Measurements from ENCODE around the gene SLC26A9. TPM values are rescaled to one million over a fixed set of nuclear protein-coding genes. Genes with fewer than 3 reads are reported as not detected.

SLC26A9 gene
- total and polyA plus RNA-seq, 2 experiments from 2014 or later, result not detected

DNA sequence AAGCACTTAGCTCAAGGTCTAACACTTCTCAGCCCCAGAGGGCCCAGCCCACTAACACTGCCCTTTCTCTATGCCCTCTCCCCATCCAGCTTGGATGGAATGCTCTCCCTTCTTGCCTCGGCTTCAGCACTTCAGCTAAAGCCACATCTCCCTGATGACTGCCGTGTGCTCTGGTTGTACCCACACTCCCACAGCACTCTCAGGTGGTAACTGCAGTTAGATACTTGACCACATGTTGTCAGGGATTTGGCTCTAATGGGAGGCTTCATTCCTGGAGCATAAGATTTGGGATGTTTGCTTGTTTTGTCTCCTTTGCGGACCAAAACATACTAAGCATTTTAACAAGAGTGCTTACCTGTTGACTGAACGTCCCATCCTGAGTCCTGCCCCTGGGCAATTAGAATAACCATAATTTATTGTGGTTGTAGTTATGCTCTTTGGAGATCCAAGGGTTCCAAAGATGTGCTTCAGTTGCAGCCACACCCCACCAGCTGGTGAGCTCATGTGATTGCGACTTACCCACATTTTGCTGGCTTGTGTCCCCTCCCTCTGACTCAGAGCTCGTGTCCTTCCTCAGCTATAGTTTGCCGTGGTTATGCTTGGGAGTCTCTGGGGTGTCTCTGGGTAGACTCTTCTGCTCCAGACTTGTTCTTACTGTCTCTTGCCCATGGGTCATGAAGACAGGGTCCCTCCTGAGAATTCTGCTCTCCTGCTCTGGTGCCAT lies 7.7 kb upstream of the SLC26A9 start:
- no peaks in the 10 kb centered on the region for H3K79me2 ChIP-seq (replicated peaks; ENCODE audit: insufficient read depth)
- peaks cover 3% of the 10 kb centered on the region; the same call in 1 of the 2 replicates for H3K4me1 ChIP-seq (ENCODE audit: insufficient read depth)
- no peak for TF ChIP-seq JUNB (IDR thresholded peaks at IDR 0.05; ENCODE audit: unreplicated experiment)
- TF ChIP-seq, protein P1, sequence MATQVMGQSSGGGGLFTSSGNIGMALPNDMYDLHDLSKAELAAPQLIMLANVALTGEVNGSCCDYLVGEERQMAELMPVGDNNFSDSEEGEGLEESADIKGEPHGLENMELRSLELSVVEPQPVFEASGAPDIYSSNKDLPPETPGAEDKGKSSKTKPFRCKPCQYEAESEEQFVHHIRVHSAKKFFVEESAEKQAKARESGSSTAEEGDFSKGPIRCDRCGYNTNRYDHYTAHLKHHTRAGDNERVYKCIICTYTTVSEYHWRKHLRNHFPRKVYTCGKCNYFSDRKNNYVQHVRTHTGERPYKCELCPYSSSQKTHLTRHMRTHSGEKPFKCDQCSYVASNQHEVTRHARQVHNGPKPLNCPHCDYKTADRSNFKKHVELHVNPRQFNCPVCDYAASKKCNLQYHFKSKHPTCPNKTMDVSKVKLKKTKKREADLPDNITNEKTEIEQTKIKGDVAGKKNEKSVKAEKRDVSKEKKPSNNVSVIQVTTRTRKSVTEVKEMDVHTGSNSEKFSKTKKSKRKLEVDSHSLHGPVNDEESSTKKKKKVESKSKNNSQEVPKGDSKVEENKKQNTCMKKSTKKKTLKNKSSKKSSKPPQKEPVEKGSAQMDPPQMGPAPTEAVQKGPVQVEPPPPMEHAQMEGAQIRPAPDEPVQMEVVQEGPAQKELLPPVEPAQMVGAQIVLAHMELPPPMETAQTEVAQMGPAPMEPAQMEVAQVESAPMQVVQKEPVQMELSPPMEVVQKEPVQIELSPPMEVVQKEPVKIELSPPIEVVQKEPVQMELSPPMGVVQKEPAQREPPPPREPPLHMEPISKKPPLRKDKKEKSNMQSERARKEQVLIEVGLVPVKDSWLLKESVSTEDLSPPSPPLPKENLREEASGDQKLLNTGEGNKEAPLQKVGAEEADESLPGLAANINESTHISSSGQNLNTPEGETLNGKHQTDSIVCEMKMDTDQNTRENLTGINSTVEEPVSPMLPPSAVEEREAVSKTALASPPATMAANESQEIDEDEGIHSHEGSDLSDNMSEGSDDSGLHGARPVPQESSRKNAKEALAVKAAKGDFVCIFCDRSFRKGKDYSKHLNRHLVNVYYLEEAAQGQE (IDR thresholded peaks at IDR 0.05; ENCODE audit: unreplicated experiment), result no peak
- no peak for TF ChIP-seq POLR2AphosphoS5 (IDR thresholded peaks at IDR 0.05; ENCODE audit: low read depth)
- TF ChIP-seq EZH2phosphoT487 (IDR thresholded peaks at IDR 0.05; ENCODE audit: unreplicated experiment), result no peak
- TF ChIP-seq ZNF462 (CRISPR knock-in tag; IDR thresholded peaks at IDR 0.05), result no peak
- TF ChIP-seq, protein P2, sequence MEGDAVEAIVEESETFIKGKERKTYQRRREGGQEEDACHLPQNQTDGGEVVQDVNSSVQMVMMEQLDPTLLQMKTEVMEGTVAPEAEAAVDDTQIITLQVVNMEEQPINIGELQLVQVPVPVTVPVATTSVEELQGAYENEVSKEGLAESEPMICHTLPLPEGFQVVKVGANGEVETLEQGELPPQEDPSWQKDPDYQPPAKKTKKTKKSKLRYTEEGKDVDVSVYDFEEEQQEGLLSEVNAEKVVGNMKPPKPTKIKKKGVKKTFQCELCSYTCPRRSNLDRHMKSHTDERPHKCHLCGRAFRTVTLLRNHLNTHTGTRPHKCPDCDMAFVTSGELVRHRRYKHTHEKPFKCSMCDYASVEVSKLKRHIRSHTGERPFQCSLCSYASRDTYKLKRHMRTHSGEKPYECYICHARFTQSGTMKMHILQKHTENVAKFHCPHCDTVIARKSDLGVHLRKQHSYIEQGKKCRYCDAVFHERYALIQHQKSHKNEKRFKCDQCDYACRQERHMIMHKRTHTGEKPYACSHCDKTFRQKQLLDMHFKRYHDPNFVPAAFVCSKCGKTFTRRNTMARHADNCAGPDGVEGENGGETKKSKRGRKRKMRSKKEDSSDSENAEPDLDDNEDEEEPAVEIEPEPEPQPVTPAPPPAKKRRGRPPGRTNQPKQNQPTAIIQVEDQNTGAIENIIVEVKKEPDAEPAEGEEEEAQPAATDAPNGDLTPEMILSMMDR (conservative IDR thresholded peaks at IDR 0.05; ENCODE audit: low read depth in 2 of 2), result no peak
- no peak for TF ChIP-seq CREB1 (CRISPR knock-in tag; IDR thresholded peaks at IDR 0.05; ENCODE audit: low read depth)
- no peak for TF ChIP-seq ZNF331 (CRISPR knock-in tag; IDR thresholded peaks at IDR 0.05; ENCODE audit: low read depth)
- TF ChIP-seq ZNF114 (CRISPR knock-in tag; IDR thresholded peaks at IDR 0.05), result no peak
- TF ChIP-seq EZH2 (IDR thresholded peaks at IDR 0.05; ENCODE audit: low read depth, unreplicated experiment), result no peak
- TF ChIP-seq, protein P3, sequence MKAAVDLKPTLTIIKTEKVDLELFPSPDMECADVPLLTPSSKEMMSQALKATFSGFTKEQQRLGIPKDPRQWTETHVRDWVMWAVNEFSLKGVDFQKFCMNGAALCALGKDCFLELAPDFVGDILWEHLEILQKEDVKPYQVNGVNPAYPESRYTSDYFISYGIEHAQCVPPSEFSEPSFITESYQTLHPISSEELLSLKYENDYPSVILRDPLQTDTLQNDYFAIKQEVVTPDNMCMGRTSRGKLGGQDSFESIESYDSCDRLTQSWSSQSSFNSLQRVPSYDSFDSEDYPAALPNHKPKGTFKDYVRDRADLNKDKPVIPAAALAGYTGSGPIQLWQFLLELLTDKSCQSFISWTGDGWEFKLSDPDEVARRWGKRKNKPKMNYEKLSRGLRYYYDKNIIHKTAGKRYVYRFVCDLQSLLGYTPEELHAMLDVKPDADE (IDR thresholded peaks at IDR 0.05), result no peak
- TF ChIP-seq NANOG (IDR thresholded peaks at IDR 0.05; ENCODE audit: borderline replicate concordance), result no peak
- no peak for TF ChIP-seq STAT1 (IDR thresholded peaks at IDR 0.05; ENCODE audit: unreplicated experiment)
- peaks cover 19% of the 10 kb centered on the region; the same call in 2 of the 3 replicates for H3K4me1 Mint-ChIP-seq
- H3K4me3 ChIP-seq, result no peak overlapping the region
- H3K36me3 ChIP-seq (ENCODE audit: insufficient read depth), result no peaks in the 10 kb centered on the region
- DNase-seq (ENCODE audit: low spot score), result no peak
- no peaks in the 10 kb centered on the region for H3K27me3 ChIP-seq (ENCODE audit: insufficient read depth)
- H3K27me3 Mint-ChIP-seq (ENCODE audit: insufficient read depth, low read depth, poor library complexity), result peaks cover 5% of the 10 kb centered on the region
- no peak overlapping the region for H3K27ac ChIP-seq (ENCODE audit: low read depth)
- H3K36me3 Mint-ChIP-seq (ENCODE audit: low read depth), result no peaks in the 10 kb centered on the region
- H3K27ac Mint-ChIP-seq, result no peak overlapping the region
- H2AFZ ChIP-seq, result no peak overlapping the region
- no peak overlapping the region for H3K4me3 Mint-ChIP-seq
- H3K4me2 ChIP-seq, result no peak overlapping the region
- no peaks in the 10 kb centered on the region for H3K9me2 ChIP-seq (ENCODE audit: insufficient read depth)
- no peaks in the 10 kb centered on the region; the same call in 2 of the 3 replicates for H3K9me3 Mint-ChIP-seq
- H3F3A ChIP-seq (replicated peaks; ENCODE audit: low read depth), result no peaks in the 10 kb centered on the region
- no peaks in the 10 kb centered on the region for H4K20me1 ChIP-seq (replicated peaks; ENCODE audit: insufficient read depth)
- ATAC-seq, result no peak

Measured in GM23338 (cell line).